ENCODE measurements around the gene NFIX.

The NFIX gene

DNA sequence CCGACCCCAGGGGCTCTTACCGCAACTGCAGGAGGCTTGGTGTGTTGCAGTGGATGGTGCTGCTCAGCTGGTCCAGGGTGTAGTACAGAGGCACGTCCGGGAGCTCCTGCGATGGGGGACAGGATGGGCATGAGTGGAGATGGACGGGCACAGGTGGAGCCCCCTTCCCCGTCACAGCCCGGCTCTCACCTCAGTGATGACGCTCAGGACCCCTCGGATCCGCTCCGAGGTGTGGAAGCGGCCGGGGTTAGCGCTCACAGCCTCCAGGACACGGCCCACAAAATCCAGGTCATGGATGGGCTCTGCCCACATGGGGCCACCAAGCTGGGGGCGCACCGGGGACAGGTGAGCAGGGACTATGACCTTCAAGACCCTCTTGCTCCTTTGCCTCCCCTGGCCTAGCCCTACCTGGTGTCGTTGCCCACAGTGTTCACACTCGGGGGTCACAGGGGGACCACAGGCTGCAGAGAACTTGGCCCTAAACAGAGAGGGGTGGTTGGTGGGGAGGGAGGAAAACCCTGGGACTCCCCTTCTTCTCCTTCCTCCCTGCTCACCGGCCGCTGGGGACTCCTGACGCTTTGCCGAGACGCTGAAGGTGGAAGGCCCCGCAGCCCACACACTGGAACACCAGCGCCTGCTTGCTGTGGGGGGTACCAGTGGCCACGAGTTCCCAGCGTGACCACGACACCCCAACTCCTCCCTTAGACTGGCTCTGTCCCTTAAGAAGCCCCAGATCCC lies 114.3 kb downstream of the NFIX start:
- DNase-seq (ENCODE audit: low read depth) = no peak

DNA sequence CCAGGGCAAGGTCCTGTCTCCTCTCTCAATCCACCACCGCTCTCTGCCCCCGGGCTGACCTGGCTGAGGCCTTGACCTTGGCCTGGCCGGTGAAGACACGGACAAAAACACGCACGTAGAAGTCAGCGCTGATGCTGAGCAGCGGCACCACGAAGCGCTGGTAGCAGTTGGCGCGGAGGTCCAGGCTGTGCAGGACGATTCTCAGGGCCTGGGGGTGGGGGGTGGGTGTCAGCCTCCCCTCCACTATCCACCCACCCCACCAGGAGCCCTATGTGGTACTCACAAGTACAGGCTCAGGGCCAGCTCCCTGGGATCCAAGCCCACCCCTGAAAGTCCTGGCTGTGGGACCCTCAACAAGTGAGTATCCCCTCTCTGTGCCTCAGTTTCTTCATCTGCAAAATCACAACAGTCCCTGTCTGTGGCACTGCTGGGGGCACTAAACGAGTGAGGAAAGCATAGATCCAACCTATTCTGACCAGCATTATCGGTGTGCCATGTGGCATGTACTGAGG lies 114.9 kb downstream of the NFIX start:
- no peak for DNase-seq (ENCODE audit: low read depth)

DNA sequence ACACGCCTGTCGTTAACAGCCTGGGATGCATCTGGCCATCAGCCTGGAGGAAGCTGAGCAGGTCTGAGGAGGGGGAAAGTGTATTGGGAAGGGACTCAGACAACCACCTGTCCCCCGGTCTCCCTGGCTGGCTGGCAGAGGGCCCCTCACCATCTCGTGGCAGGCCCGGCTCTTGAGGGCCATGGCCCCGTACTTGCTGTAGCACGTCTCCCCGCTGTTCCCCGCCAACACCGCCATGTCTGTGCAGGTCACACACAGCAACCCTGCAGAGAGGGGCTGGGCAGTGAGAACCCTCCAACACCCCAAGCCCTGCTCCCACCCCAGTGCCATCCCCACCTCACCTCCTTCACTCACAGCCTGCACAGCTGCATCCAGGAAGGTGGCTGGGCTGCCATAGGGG lies 117.3 kb downstream of the NFIX start:
- DNase-seq (ENCODE audit: low read depth) = no peak

DNA sequence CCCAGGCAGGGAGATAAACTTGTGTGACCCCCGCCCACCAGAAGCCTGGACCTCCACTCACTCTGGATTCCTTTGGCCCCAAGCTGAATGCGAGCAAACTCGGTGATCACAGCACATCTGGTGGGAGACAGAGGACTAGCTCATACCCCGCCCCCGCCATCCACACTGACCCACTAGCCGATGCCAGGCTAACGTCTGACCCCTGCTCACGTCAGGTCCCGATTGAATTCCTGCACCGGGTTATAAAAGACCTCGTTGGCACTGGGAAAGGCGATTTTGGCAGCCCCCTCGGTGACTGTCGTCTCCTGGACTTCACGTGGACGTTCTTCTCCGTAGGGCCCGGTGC lies 120.6 kb downstream of the NFIX start:
- no peak for DNase-seq (ENCODE audit: low read depth)

DNA sequence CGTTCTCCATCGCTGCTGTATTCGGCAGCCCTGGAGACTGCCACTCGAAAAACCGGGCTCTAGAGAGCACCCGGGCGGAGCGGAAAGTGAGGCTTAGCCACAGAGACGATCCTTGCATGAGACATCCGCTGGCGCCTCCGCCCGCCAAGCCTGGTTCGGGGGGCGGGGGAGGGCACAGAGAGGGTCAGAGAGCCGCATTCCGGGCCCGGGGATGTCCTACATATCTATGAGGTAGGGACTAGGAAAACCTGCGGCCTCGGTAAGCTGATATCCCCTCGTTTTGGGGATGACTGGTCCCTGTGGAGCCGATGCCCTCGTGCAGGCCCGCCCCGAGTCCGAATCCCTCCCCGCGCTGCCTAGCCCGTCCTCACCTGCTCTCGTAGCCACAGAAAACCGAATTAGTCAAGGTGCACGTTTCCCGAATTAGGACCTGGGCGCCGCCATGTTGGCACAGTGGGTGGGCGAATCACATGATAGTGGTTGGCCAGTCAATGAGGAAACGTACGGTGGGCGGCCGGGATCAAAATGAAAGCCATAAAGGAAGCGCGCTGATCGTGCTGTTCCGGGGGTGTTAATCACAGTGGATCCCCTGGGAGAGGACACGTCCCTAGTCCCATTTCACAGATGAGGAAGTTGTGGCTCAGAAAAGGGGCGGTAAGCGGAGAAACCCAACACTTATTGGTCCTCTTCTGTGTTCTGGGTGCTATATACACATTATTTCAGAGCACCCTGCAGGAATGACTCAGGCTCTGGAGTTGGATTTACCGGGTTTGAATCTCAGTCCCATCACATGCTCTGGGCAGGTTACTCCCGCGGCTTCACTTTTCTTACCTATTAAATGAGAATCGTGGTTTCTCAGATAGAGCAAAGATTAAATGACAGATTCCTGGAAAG lies 121.3 kb downstream of the NFIX start, which contains the start of gene TRMT1:
TRMT1 (minus strand) TSS at position 459 of the 894 bp plus-strand sequence; CDS start at position 118, 341 bp downstream.
- peak; percentile 87 for DNase-seq (ENCODE audit: low read depth)

DNA sequence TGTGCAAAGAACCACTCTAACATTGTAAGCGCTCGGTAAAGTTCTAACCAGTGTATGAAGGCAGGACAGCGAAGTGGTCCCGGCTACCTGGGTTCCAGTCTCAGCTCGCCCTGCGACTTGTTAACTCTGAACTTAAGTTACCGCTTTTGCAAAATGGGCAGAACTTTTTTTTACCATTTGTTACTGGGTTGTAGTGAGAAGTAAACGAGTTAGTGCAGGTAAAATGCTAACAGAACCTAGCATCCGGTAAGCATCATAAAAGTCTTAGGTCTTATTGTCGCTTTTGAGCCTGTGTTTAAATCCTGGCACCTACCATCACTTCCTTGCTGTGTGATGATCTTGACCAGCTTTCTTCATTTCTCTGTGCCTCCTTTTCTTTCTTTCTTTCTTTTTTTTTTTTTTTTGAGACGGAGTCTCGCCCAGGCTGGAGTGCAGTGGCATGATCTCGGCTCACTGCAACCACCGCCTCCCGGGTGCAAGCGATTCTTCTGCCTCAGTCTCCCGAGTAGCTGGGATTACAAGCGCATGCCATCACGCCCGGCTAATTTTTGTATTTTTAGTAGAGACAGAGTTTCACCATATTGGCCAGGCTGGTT lies 122.0 kb downstream of the NFIX start:
- no peak for DNase-seq (ENCODE audit: low read depth)

DNA sequence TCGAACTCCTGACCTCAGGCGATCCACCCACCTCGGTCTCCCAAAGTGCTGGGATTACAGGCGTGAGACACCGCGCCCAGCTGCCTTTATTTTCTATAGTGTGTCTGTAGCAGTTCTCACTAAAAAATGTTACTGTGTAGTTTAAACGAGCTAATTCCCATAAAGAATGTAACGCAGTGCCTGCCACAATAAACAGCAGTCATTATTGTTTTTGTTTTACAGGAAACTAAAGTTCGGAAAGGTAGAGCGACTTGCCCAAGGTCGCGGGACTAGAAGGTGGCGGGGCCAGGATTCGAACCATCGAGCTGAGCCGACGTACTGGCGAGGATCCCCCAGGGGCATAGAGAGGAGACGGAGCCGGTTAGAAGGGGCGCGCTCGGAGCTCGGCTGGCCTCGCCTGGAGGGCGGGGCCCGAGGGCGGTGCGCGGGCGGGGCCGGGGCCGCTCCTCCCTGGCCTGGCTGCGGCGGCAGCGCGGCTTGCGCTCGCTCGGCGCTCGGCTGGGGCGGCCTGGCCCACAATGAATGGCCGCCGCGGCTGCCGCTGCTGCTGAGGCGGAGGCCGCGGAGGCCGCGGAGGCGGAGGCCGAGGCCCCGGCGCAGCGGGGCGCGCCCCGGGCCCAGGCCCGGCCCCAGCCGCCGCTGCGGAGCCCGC lies 122.6 kb downstream of the NFIX start, which contains the start of gene NACC1:
NACC1 (plus strand) TSS at position 493 of the 652 bp plus-strand sequence. CDS start 16,944 bp downstream, outside the sequence.
- peak; percentile 86 for DNase-seq (ENCODE audit: low read depth)

DNA sequence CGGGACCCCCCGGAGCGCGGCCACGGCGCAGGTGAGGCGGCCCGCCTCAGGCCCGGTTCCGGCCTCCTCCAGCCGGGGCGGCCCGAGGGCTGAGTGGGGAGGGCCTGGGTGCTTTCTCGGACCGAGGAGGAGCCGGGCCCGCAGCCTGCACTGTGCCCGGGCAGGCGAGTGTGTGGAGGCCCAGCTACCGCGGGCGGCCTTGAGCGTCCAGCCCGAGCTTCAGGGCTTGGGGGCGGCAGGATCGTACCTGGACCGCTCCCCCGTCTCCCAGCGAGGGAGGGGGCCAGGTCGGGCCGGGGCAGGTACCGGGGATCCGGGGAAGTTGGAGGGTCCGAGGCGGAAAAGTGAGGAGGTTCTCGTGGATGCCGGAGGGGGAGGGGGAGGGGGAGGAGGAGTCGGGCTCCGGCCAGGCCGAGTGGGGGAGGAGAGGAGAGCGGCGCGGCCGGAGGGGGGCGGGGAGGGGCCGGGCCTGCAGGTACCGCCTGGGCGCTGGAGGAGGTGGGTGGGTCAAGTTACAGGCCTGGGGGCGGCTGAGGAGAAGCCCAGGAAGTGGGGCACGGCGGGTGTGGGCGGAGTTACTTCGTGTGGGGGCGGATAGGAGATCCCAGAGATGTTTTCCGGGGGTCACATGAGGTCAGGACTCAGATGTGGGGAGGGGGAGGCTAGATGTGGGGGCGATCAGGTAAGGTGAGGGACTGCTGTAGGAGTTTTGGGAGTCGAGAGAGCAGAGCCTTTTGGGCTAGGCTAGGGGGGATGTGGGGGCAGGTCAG lies 123.3 kb downstream of the NFIX start:
- no peak for DNase-seq (ENCODE audit: low read depth)

DNA sequence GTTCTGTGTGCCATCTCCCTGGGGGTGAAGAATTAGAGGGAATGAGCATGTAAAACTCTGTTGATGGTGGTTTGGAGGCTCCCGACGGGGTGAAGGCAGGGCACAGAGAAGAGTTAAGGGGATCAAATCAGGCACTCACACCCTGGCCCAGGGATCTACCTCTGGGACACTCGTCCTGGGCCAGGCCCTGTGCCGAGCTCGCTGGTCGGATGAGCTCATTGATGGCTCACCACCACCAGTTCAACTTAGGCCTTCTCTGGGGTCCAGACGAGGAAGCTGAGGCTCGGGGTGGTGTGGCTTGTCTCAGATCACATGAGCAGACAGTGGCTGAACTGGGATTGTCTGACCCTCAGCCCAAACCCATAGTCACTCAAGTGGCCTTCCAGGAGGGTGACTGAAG lies 124.4 kb downstream of the NFIX start:
- DNase-seq (ENCODE audit: low read depth) = no peak

DNA sequence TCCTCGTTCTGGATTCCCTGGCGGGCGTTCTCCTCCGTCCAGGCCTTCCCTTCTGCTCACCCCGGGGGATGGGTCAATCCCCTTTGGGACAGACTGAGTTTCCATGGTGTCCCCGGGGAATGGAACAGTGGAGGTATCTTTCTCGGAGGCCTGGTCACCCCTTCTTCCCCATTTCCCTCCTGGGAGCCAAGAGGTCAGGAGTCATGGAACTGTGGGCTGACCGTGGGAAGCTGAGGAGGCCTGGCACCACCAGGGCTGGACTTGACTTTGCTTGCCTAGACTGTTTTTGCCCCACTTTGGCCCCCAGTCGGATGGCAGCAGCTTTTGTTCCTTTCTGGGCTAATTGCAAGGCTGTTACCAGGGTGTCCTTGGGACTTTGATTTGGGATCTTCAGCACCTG lies 124.8 kb downstream of the NFIX start:
- no peak for DNase-seq (ENCODE audit: low read depth)

DNA sequence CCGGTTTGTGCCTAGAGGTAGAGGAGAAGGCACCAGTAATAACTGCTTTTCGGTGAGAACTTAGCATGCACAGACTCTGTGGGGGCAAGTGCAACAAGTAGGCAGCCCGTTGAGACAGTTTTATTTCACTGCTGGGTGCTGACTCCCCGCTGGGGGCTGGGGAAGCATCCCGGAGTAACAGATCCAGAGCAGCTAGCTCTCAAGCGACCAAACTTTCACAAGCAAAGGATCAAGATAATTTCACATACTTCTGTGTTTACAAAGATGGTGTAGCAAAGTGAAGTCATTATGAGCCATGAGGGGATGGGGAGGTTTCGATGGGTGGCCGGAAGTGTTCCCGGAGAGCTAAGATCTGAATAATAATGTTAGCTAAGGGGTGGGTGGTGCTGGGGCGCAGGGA lies 125.5 kb downstream of the NFIX start:
- DNase-seq (ENCODE audit: low read depth) = no peak

DNA sequence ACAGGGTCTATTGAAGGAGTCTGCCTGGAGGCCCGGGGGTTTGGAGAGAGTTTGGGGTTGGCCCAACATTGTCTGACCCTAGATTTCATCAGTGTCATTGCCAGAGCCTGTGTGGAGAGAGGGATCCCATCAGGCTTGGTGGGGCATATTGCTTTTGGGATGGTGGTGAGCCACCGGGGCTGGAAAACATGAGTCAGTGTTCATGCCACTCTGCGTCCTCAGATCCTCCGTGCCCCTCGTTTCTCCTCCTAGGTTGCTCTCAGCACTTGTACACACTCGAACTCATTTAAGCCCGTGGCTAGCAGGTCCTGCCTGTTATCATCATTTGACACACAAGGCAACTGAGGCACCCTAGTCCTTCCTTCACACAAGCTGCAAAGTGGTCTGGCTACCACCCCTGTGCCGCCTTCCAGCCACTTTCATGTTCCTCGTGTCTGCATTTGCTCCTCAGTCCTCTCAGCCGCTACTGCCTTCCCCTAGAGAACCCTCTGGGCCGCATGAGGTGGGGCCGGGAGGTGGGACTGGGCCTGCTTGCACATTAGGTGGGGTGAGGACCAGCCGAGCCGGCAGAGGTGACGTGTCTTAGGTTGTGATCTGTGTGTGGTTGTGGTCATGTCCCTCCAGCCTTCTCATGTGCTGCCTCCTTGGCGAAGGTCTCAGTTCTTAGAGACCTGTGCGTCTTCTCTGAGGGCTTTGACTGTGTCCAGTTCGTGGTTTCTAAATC lies 126.4 kb downstream of the NFIX start:
- no peak for DNase-seq (ENCODE audit: low read depth)

DNA sequence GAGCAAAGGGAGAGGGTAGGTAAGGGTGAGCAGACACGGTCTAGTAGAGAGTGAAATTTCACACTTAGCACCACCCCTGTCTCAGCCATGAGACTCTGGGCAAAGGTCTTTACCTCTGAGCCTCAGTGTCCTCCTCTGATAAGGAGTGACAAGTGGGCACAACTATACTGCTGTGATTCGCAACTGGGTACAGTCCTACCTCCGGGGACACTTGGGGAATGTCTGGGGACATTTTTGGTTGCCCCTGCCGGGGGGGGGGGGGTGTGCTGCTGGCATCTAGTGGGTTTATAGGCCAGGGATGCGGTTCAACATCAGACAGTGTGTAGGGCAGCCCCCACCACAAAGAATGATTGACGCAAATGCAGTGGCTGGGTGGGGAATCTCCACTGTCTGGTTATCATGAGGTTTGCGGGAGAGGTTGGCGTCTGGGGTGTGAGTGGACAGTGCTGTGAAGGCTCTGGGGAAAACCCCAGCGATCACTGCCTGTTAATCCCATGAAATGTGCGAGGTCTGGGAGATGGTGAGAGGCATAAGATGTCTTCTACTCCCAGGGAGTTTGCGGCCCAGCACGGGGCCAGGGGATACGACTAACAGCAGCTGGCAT lies 127.1 kb downstream of the NFIX start:
- no peak for DNase-seq (ENCODE audit: low read depth)

DNA sequence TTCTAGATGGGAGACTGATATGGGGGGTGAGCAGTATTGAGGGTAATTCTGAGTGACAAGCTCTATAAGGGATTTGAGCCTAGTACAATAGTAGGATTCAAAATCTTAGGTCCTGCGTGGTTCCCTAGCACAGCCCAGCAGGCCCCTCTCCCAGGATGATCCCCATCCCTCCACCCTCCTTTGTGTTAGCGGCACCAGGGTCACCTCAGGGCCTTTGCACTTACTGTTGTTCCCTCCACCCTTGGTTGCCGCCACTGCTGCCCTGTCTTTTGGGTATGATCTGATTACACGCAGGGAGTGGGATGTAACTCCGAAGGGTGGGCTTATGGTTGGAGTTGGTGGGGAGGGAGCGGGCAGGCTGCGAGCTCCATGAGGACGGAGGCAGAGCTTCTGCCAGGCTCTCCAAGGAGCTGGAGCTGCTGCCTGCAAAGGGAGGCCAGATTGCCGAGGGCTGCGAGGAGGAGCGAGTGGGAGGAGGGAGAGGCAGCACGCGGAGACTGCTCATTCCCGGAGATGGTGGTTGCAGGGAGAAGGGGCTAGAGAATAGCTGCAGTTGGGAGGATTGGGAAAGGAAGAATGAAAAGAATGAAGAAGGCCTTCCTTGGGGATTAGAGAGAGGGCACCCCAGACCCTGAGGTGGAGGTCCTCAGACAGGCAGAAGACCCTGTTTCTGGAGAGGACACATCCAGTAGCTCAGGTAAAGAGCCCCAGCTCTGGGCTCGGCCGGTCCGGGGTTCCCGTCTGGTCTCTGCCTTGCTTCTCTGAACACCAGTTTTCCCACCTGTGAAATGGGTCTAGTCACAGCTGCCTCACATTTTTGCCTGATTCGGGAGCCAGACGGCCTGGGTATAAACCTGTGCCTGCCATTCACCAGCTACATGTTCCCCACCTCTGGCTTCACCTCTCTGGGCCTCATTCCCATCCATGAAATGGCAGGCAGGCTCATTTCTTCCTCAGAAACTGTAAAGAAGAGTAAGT lies 128.0 kb downstream of the NFIX start:
- DNase-seq (ENCODE audit: low read depth) = no peak

DNA sequence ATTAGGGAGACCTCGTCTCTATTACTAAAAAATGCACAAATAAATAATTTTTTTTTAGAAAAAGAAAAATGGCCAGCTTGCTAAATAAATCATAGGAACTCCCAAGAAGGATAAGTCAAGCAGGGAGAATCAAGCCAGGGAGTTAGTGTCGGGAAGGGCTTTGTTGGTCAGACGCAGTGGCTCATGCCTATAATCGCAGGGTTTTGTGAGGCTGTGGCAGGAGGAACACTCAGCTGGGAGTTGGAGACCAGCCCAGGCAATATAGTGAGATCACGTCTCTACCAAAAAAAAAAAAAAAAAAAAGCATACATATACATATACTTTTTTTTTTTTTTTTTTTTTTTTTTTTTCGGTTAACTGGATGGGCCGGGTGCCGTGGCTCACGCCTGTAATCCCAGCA lies 131.8 kb downstream of the NFIX start:
- no peak for DNase-seq (ENCODE audit: low read depth)

DNA sequence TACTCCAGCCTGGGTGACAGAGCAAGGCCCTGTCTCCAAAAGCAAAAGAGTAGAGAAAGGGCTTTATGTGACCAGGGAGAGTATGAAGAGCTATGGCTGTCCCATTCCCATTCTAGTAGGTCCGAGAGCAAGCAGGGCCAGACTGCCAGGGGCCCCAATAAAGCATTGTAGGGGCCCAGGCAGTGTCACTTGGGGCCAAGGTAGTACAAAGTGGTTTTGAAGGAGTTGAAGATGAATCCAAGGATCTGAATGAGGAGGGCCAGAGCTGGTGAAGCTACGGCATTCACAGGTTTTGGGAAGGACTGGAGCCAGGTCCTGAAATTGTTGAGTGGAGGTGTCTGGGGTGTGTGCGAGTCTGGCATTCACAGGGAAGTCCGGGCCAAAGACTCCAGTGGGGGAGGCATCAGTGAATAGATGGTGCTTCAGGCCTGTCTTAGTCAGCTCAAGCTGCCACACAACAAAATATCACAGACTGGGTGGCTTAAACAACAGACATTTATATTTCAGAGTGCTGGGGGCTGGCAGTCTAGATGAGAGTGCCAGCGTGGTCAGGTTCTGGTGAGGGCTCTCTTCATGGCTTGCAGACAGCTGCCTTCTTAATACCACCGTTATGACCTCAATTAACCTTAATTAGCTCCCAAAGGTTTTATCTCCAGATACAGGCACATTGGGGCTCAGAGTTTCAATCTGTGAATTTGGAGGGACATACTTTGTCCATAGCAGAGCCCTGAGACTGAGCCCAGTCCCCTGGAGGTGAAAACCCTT lies 132.7 kb downstream of the NFIX start:
- no peak for DNase-seq (ENCODE audit: low read depth)

DNA sequence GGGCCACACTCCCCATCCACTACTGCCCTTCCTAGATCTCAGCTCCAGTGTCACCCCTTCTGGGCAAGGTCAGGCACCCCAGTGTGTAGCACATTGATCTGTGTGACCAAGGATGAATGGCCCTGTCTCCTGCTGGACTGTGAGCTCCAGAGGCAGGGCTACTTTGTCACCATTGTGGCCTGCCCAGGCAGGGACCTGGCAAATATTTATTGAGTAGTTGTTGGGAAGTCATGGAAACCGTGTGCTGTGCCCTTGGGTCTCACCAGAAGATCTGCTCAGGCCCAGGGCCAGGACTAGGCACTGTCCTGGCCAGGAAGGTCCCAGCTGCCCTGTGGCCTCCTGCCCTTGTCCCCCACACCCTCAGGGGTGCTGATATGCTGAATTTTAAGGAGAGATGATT lies 133.3 kb downstream of the NFIX start:
- no peak for DNase-seq (ENCODE audit: low read depth)

DNA sequence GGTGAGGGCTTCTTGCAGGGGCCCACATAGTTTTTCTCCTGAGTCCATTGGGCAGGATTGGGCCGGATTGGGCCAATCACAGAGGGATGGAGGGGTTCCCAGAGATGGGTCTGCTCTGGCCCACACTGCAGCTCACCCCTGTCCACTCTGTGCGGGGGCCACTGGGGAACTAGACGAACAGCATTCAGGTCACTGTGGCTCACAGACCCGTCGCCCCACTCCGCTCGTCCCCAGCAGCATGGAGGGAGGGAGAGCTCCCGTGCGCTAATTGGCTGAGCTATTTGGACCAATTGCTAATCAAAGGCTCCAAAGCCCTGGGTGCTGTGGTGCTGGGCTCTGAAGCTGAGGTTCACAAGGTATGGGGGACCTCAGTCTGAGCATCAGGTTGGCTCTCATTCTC lies 134.1 kb downstream of the NFIX start:
- no peak for DNase-seq (ENCODE audit: low read depth)

Measured in activated T-helper 9 cell treated with anti-CD3 and anti-CD28 coated beads, Interleukin-2, amount 50 U/mL, for 16 hours (primary cell).